Measurements from ENCODE around the gene PSMB7. TPM values are rescaled to one million over a fixed set of nuclear protein-coding genes. Genes with fewer than 3 reads are reported as not detected.

Gene PSMB7
- polyA plus RNA-seq, 1 of the 3 experiments (the other 2 are of a cell fraction): 357 TPM

- H3K4me3 ChIP-seq (ENCODE audit: low read depth in 2 of 2, low read length in 1 of 2): no peak overlapping the region
- peaks cover 58% of the 10 kb centered on the region for H4K20me1 ChIP-seq (ENCODE audit: insufficient read depth)
- no peak overlapping the region for H3K4me2 ChIP-seq
- H3K9ac ChIP-seq: no peak overlapping the region
- CTCF ChIA-PET: no interaction called here
- WGBS (ENCODE audit: low lambda C conversion rate): 98% methylated on average over 7 of the region's 7 CpGs
- peaks cover 44% of the 10 kb centered on the region for H3F3A ChIP-seq (replicated peaks; ENCODE audit: insufficient read depth)
- no peak for DNase-seq
- no peaks in the 10 kb centered on the region for H3K27me3 ChIP-seq (ENCODE audit: insufficient read depth)
- H3K9me2 ChIP-seq: no peaks in the 10 kb centered on the region
- H2AFZ ChIP-seq (ENCODE audit: low read depth): no peak overlapping the region
- no peaks in the 10 kb centered on the region for H3K9me3 ChIP-seq
- no peak for TF ChIP-seq ZBTB33 (IDR thresholded peaks at IDR 0.05; ENCODE audit: borderline replicate concordance, low read depth)
- no peak for TF ChIP-seq TAF1 (IDR thresholded peaks at IDR 0.05; ENCODE audit: borderline replicate concordance, low read depth, low read length)
- no peak for TF ChIP-seq GABPA (IDR thresholded peaks at IDR 0.05; ENCODE audit: low read depth)
- no peak for TF ChIP-seq PBX3 (IDR thresholded peaks at IDR 0.05)
- no peak for TF ChIP-seq USF2 (IDR thresholded peaks at IDR 0.05; ENCODE audit: borderline replicate concordance, low read depth, low read length)
- no peak for TF ChIP-seq POLR2AphosphoS5 (IDR thresholded peaks at IDR 0.05; ENCODE audit: low read depth, low read length)
- no peak for TF ChIP-seq RXRA (IDR thresholded peaks at IDR 0.05; ENCODE audit: borderline replicate concordance, low read depth)
- no peak for TF ChIP-seq RCOR1 (IDR thresholded peaks at IDR 0.05; ENCODE audit: low read length)
- no peak for TF ChIP-seq TCF12 (IDR thresholded peaks at IDR 0.05)
- TF ChIP-seq MEF2A (IDR thresholded peaks at IDR 0.05; ENCODE audit: borderline replicate concordance, low read depth): no peak
- no peak for TF ChIP-seq RAD21 (IDR thresholded peaks at IDR 0.05; ENCODE audit: low read length)
- no peak for TF ChIP-seq FOXM1 (IDR thresholded peaks at IDR 0.05; ENCODE audit: low read depth)
- no peak for TF ChIP-seq REST (IDR thresholded peaks at IDR 0.05; ENCODE audit: low read depth, low read length)
- TF ChIP-seq SMC3 (IDR thresholded peaks at IDR 0.05; ENCODE audit: low read depth, low read length): no peak
- no peak for TF ChIP-seq ELF1 (IDR thresholded peaks at IDR 0.05)
- H3K4me1 ChIP-seq (ENCODE audit: control insufficient read depth in 1 of 2, insufficient read depth in 2 of 2, low read depth in 1 of 2, low read length in 1 of 2): no peaks in the 10 kb centered on the region; a peak in 1 of 4 replicates
- POLR2A ChIA-PET: no interaction called here
- H3K27ac ChIP-seq (ENCODE audit: low read depth in 2 of 2, low read length in 1 of 2): no peak overlapping the region
- H3K79me2 ChIP-seq (ENCODE audit: insufficient read depth): peaks cover 26% of the 10 kb centered on the region; the same call in 1 of the 2 replicates
- peaks cover 22 to 73% of the 10 kb centered on the region in 2 experiments for H3K36me3 ChIP-seq (replicated peaks in 1 of 2; ENCODE audit: control insufficient read depth in 1 of 2, insufficient read depth in 2 of 2, low read length in 1 of 2)
These were observed 62.0 kb downstream of the PSMB7 start for GRCh38 chr9:124353166-124353768.
